GM12874 (cell line): ENCODE measurements around the gene CTNNA2.

Experiments
- CTCF ChIP-seq: IDR thresholded peaks from 2 replicates; pipeline ENCODE4 v1.5.1; 2011; ENCODE audit warnings: low read depth, mild to moderate bottlenecking, control low read depth, low read length, moderate library complexity; ENCODE audit not compliant: insufficient read depth

The CTNNA2 gene

GRCh38 chr2:80217446-80217845 lies 704.6 kb downstream of the CTNNA2 start:
- no peak for TF ChIP-seq CTCF

GRCh38 chr2:80222644-80223043 lies 709.8 kb downstream of the CTNNA2 start:
- TF ChIP-seq CTCF: no peak

DNA sequence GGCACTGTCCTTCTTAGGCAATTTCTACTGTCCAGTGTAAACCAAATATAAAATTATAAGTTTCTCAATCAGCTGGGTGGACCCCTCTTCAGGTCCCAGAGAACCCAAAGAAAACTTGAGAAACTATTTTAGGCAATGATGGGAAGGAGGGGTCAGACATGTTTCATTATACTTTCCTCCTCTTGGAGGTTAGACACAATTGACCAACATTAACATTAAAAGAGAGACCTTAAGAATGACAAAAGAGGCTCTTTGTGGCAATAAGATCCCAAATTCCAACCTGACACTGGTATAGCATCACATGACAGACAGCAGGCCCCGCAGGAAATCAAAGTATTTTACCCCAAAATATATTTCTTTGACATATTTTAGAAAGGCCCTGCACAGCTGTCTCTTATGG lies 718.6 kb downstream of the CTNNA2 start:
- no peak for TF ChIP-seq CTCF

GRCh38 chr2:80233333-80233732 lies 720.5 kb downstream of the CTNNA2 start:
- TF ChIP-seq CTCF: no peak

DNA sequence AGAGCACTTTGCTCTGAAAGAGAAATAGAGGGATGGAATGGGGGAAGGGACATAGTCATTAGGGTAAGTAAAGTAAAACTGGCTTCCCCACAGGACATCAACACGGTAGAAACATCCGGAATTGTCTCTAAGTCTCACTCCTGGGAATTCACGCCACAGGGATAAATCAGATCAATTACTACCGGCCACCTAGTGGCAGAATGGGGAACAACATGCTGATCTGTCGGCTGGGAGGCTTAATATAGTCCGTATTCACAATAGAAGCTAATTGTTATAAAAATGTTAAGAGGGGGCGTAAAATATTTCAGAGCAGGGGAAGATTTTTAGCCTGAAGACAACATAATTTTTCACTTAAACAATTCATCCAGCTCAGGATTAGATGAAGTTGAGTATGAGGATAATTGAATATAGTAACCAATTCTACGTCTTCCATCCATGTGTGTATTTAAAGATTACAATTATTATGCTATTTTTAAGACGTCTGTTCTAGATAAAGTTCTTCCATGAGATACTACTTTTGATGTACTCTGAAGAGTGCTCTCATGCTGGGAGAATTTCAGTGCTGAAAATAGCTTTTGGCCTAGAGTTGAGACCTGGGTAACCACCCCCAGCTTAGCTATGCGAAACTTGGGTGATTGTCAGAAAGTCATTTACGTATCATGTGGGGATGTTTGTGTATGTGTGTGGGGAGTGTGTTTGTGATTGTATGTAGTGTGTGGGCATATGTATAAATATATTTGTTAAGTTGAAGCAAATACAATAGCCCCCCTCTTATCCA lies 726.0 kb downstream of the CTNNA2 start:
- TF ChIP-seq CTCF: peak; percentile 72

- no peak for TF ChIP-seq CTCF
These were observed 729.6 kb downstream of the CTNNA2 start for GRCh38 chr2:80242355-80242910.

DNA sequence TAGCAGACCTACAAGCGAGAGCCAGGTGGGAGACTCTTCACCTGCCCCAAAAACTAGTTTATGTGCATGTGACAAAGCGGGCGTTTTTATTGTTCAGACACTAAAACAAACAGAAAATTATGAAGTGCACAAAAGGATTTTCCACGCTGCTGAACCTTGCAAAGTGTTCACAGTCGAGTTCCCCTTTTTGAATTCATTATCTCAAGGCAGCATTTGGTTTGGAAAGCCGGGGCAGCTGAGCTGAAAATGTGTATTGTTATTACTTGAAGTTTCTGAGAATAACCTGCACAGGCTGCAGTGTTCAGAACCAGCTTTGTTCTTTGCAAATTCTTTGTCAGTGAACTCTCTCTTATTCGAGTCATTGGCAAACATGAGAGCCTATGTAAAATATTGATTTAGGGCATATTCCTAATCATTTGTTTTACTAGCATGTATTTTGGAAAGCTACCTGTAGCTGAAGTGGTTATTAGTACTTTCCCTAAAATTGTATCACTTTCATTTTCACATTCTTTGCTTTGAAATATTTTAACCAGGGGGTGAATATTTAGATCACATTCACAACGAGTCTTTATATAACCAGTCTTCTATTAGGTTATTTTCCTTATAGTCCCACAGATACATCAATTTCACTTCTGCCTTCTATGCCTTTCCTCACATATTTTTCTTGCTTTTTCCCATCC lies 732.2 kb downstream of the CTNNA2 start:
- TF ChIP-seq CTCF: no peak
